Neuronal stem cell (in vitro differentiated cells): ENCODE results near the gene NAA60.

ENCODE experiments used
- DNase-seq: peaks from one replicate; pipeline ENCODE4 v3.0.0-alpha.2; 2013; ENCODE audit warnings: low spot score
- H2AFZ ChIP-seq: one replicate; pipeline ENCODE4 v1.6.1; 2013; ENCODE audit warnings: mild to moderate bottlenecking, low read length, inconsistent platforms
- H2AK5ac ChIP-seq: 2 replicates; pipeline ENCODE4 v1.6.1; 2013; ENCODE audit warnings: low read depth, mild to moderate bottlenecking, inconsistent platforms, low read length, moderate library complexity, mixed read lengths
- H2BK120ac ChIP-seq: 2 replicates; pipeline ENCODE4 v1.6.1; 2013; ENCODE audit warnings: low read depth, mild to moderate bottlenecking, inconsistent platforms, low read length, moderate library complexity, mixed read lengths
- H2BK12ac ChIP-seq: one replicate; pipeline ENCODE4 v1.6.1; 2013; ENCODE audit warnings: low read length, inconsistent platforms
- H2BK15ac ChIP-seq: 2 replicates; pipeline ENCODE4 v1.6.1; 2013; ENCODE audit warnings: mild to moderate bottlenecking, low read length, inconsistent platforms, mixed read lengths
- H2BK5ac ChIP-seq: one replicate; pipeline ENCODE4 v1.6.1; 2013; ENCODE audit warnings: inconsistent platforms, mild to moderate bottlenecking, low read length, moderate library complexity
- H3K14ac ChIP-seq: one replicate; pipeline ENCODE4 v1.6.1; 2013; ENCODE audit warnings: low read length, inconsistent platforms
- H3K18ac ChIP-seq: 2 replicates; pipeline ENCODE4 v1.6.1; 2013; ENCODE audit warnings: low read length, inconsistent platforms
- H3K23ac ChIP-seq: 2 replicates; pipeline ENCODE4 v1.6.1; 2013; ENCODE audit warnings: low read depth, mild to moderate bottlenecking, mixed read lengths, low read length, inconsistent platforms; ENCODE audit not compliant: poor library complexity
- H3K27ac ChIP-seq: replicated peaks from 3 replicates; pipeline ENCODE4 v1.5.1; 2013; ENCODE audit warnings: low read length, inconsistent platforms
- H3K27me3 ChIP-seq, 3 experiments: 2 replicates each; pipeline ENCODE4 v1.6.1; 2013; ENCODE audit warnings: low read length in 3 of 3, mild to moderate bottlenecking in 2 of 3, inconsistent platforms in 1 of 3, low read depth in 1 of 3, mixed read lengths in 1 of 3, moderate library complexity in 1 of 3; ENCODE audit not compliant: control insufficient read depth in 3 of 3, insufficient read depth in 3 of 3
- H3K36me3 ChIP-seq, 2 donors: replicated peaks in 1 of 2; 2 replicates each; pipeline ENCODE4 v1.6.1; 2013; ENCODE audit warnings: low read length in 2 of 2; ENCODE audit not compliant: control insufficient read depth in 2 of 2, insufficient read depth in 2 of 2
- H3K4ac ChIP-seq: 2 replicates; pipeline ENCODE4 v1.6.1; 2013; ENCODE audit warnings: inconsistent platforms, mild to moderate bottlenecking, low read length, moderate library complexity
- H3K4me1 ChIP-seq, 2 donors: 1 replicate in 1 of 2; 2 replicates in 1 of 2; pipeline ENCODE4 v1.6.1; 2013; ENCODE audit warnings: low read length in 2 of 2, low read depth in 1 of 2; ENCODE audit not compliant: control insufficient read depth in 2 of 2, insufficient read depth in 1 of 2
- H3K4me2 ChIP-seq: one replicate; pipeline ENCODE4 v1.6.1; 2013; ENCODE audit warnings: mild to moderate bottlenecking, low read length, inconsistent platforms; ENCODE audit not compliant: insufficient read depth, poor library complexity, severe bottlenecking
- H3K4me3 ChIP-seq, 2 donors: 2 replicates each; pipeline ENCODE4 v1.5.1; 2013; ENCODE audit warnings: low read length in 2 of 2, mild to moderate bottlenecking in 2 of 2, inconsistent platforms in 1 of 2, moderate library complexity in 1 of 2
- H3K79me1 ChIP-seq: one replicate; pipeline ENCODE4 v1.6.1; 2013; ENCODE audit warnings: low read depth, mild to moderate bottlenecking, inconsistent platforms, low read length, moderate library complexity
- H3K9ac ChIP-seq: one replicate; pipeline ENCODE4 v1.6.1; 2013; ENCODE audit warnings: mild to moderate bottlenecking, low read depth, low read length, inconsistent platforms; ENCODE audit not compliant: poor library complexity
- H3K9me3 ChIP-seq, 2 donors: replicated peaks in 1 of 2; 2 replicates each; pipeline versions ENCODE3 to v1.6.1; 2013; ENCODE audit warnings: low read length in 2 of 2, mild to moderate bottlenecking in 2 of 2, inconsistent platforms in 1 of 2, low read depth in 1 of 2, mixed read lengths in 1 of 2, moderate library complexity in 1 of 2; ENCODE audit not compliant: control insufficient read depth in 2 of 2, insufficient read depth in 1 of 2
- H4K8ac ChIP-seq: one replicate; pipeline ENCODE4 v1.6.1; 2013; ENCODE audit warnings: low read depth, mild to moderate bottlenecking, inconsistent platforms, low read length, moderate library complexity
- H4K91ac ChIP-seq: one replicate; pipeline ENCODE4 v1.6.1; 2013; ENCODE audit warnings: low read length, low read depth, mild to moderate bottlenecking, inconsistent platforms; ENCODE audit not compliant: poor library complexity
- WGBS, 2 donors: extraction: QIAGEN DNeasy Blood & Tissue Kit; methylation state at CpG; one replicate each; pipeline ENCODE4 v1.1.7; 2013; ENCODE audit warnings: missing lambda C conversion rate in 2 of 2, mixed read lengths in 1 of 2; ENCODE audit not compliant: insufficient read length in 2 of 2, insufficient replicate concordance in 1 of 2; ENCODE audit errors: extremely low coverage in 2 of 2; 5-methylcytosine and 5-hydroxymethylcytosine counted together

NAA60 gene

GRCh38 chr16:3486506-3487215 lies 43.2 kb downstream of the NAA60 start:
- H3K4me2 ChIP-seq: no peak overlapping the region
- no peak overlapping the region for H3K18ac ChIP-seq
- H3K36me3 ChIP-seq: peaks cover 43 to 62% of the 10 kb centered on the region in 2 donors
- H3K9me3 ChIP-seq: peaks cover 0 to 3% of the 10 kb centered on the region in 2 donors
- H3K27me3 ChIP-seq: no peaks in the 10 kb centered on the region
- DNase-seq: no peak
- H2BK120ac ChIP-seq: no peak overlapping the region
- no CpG with 5 or more reads among the region's 24 CpGs for WGBS, 2 donors
- peaks cover 12% of the 10 kb centered on the region for H3K79me1 ChIP-seq
- H3K9ac ChIP-seq: no peak overlapping the region
- H3K14ac ChIP-seq: no peak overlapping the region
- H3K4me1 ChIP-seq: peaks cover 0 to 3% of the 10 kb centered on the region in 2 donors
- H3K23ac ChIP-seq: no peak overlapping the region
- no peak overlapping the region for H4K8ac ChIP-seq
- H2AFZ ChIP-seq: no peak overlapping the region
- H2BK5ac ChIP-seq: no peak overlapping the region
- no peak overlapping the region for H4K91ac ChIP-seq
- peak overlapping the region; percentile 10 for H2BK15ac ChIP-seq
- no peak overlapping the region for H3K4ac ChIP-seq
- no peak overlapping the region for H3K4me3 ChIP-seq
- no peak overlapping the region for H3K27ac ChIP-seq
- no peak overlapping the region for H2AK5ac ChIP-seq
- H2BK12ac ChIP-seq: no peak overlapping the region

- H3K23ac ChIP-seq: no peak overlapping the region
- no peak overlapping the region for H2BK5ac ChIP-seq
- H4K8ac ChIP-seq: peak overlapping the region; percentile 82
- H3K27me3 ChIP-seq: no peaks in the 10 kb centered on the region
- peak overlapping the region; percentile 18 for H3K4me2 ChIP-seq
- DNase-seq: no peak
- no peak overlapping the region for H3K4me3 ChIP-seq
- H3K36me3 ChIP-seq: peaks cover 35 to 52% of the 10 kb centered on the region in 2 donors
- no peak overlapping the region for H2BK120ac ChIP-seq
- peaks cover 0 to 5% of the 10 kb centered on the region in 2 donors for H3K9me3 ChIP-seq
- H2BK12ac ChIP-seq: no peak overlapping the region
- H3K4me1 ChIP-seq: peaks cover 0 to 3% of the 10 kb centered on the region in 2 donors
- H3K79me1 ChIP-seq: peaks cover 12% of the 10 kb centered on the region
- peak overlapping the region; percentile 2 for H3K9ac ChIP-seq
- H3K4ac ChIP-seq: no peak overlapping the region
- H3K18ac ChIP-seq: no peak overlapping the region
- no peak overlapping the region for H2BK15ac ChIP-seq
- H2AK5ac ChIP-seq: no peak overlapping the region
- no peak overlapping the region for H3K27ac ChIP-seq
- no CpG with 5 or more reads among the region's 24 CpGs for WGBS, 2 donors
- H4K91ac ChIP-seq: no peak overlapping the region
- H2AFZ ChIP-seq: no peak overlapping the region
- peak overlapping the region; percentile 56 for H3K14ac ChIP-seq
Observed at GRCh38 chr16:3487521-3488410, 44.3 kb downstream of the NAA60 start.

GRCh38 chr16:3488801-3489200 lies 45.3 kb downstream of the NAA60 start:
- no peak overlapping the region for H3K14ac ChIP-seq
- no peak overlapping the region for H3K9ac ChIP-seq
- no peak for DNase-seq
- H3K4me2 ChIP-seq: no peak overlapping the region
- H3K79me1 ChIP-seq: peaks cover 14% of the 10 kb centered on the region
- no peak overlapping the region for H3K27ac ChIP-seq
- no peak overlapping the region for H2AFZ ChIP-seq
- H3K4me3 ChIP-seq: no peak overlapping the region
- H3K23ac ChIP-seq: no peak overlapping the region
- no peak overlapping the region for H4K91ac ChIP-seq
- no peak overlapping the region for H2BK15ac ChIP-seq
- H3K18ac ChIP-seq: no peak overlapping the region
- no peak overlapping the region for H4K8ac ChIP-seq
- peaks cover 0 to 3% of the 10 kb centered on the region in 2 donors for H3K4me1 ChIP-seq
- H2BK120ac ChIP-seq: no peak overlapping the region
- no peak overlapping the region for H2AK5ac ChIP-seq
- peaks cover 0 to 5% of the 10 kb centered on the region in 2 donors for H3K9me3 ChIP-seq
- no peak overlapping the region for H3K4ac ChIP-seq
- no peak overlapping the region for H2BK12ac ChIP-seq
- H2BK5ac ChIP-seq: no peak overlapping the region
- H3K36me3 ChIP-seq: peaks cover 28 to 42% of the 10 kb centered on the region in 2 donors
- H3K27me3 ChIP-seq: no peaks in the 10 kb centered on the region
- no CpG with 5 or more reads among the region's 13 CpGs for WGBS, 2 donors
